GM23338 (cell line): ENCODE measurements around the gene COL6A1. TPM values are rescaled to one million over a fixed set of nuclear protein-coding genes. Genes with fewer than 3 reads are reported as not detected.

Experiments
- ATAC-seq: fragments of 200-7000 bp; cut with Tn5 transposase; 3 replicates; pipeline ENCODE4 v1.9.1; 2020
- DNase-seq: peaks from one replicate; pipeline ENCODE4 v3.0.0-alpha.2; 2015; ENCODE audit warnings: low spot score
- H2AFZ ChIP-seq: fragments of 200-600 bp; sonication (generic); 2 replicates; pipeline ENCODE4 v1.8.0; 2016; ENCODE audit warnings: antibody characterized with exemption, mild to moderate bottlenecking, moderate library complexity
- H3F3A ChIP-seq: fragments of 200-600 bp; sonication (generic); replicated peaks from 2 replicates; pipeline ENCODE4 v1.8.0; 2017; ENCODE audit warnings: antibody characterized with exemption, mixed run types, low read depth
- H3K27ac ChIP-seq: fragments of 200-600 bp; sonication (generic); 2 replicates; pipeline ENCODE4 v1.6.1; 2016; ENCODE audit warnings: low read depth
- H3K27me3 ChIP-seq: fragments of 200-600 bp; sonication (generic); 2 replicates; pipeline ENCODE4 v1.8.0; 2016; ENCODE audit warnings: mild to moderate bottlenecking, mixed run types, moderate library complexity; ENCODE audit not compliant: insufficient read depth
- H3K36me3 ChIP-seq: fragments of 200-600 bp; sonication (generic); 2 replicates; pipeline ENCODE4 v1.8.0; 2016; ENCODE audit warnings: mild to moderate bottlenecking; ENCODE audit not compliant: insufficient read depth
- H3K4me1 ChIP-seq: fragments of 200-600 bp; sonication (generic); 2 replicates; pipeline ENCODE4 v1.8.0; 2016; ENCODE audit warnings: mild to moderate bottlenecking, moderate library complexity; ENCODE audit not compliant: insufficient read depth
- H3K4me2 ChIP-seq: fragments of 200-600 bp; sonication (generic); 2 replicates; pipeline ENCODE4 v1.7.1; 2017; ENCODE audit warnings: mixed run types
- H3K4me3 ChIP-seq: fragments of 200-600 bp; sonication (generic); 2 replicates; pipeline ENCODE4 v1.6.1; 2016; ENCODE audit warnings: mixed run types
- H3K79me2 ChIP-seq: fragments of 200-600 bp; sonication (generic); replicated peaks from 2 replicates; pipeline ENCODE4 v1.8.0; 2017; ENCODE audit warnings: mild to moderate bottlenecking; ENCODE audit not compliant: insufficient read depth
- H3K9me2 ChIP-seq: fragments of 200-600 bp; sonication (generic); 2 replicates; pipeline ENCODE4 v1.8.0; 2017; ENCODE audit not compliant: insufficient read depth
- H4K20me1 ChIP-seq: fragments of 200-600 bp; sonication (generic); replicated peaks from 2 replicates; pipeline ENCODE4 v1.8.0; 2017; ENCODE audit warnings: mild to moderate bottlenecking; ENCODE audit not compliant: insufficient read depth
- H3K27ac Mint-ChIP-seq: 2 replicates; pipeline ENCODE4 v1.8.0; 2020; ENCODE audit warnings: inconsistent platforms, mild to moderate bottlenecking, moderate library complexity, mixed read lengths
- H3K27me3 Mint-ChIP-seq: 3 replicates; pipeline ENCODE4 v1.8.0; 2022; ENCODE audit warnings: low read depth, mild to moderate bottlenecking, moderate library complexity, mixed read lengths, inconsistent platforms; ENCODE audit not compliant: insufficient read depth, poor library complexity
- H3K36me3 Mint-ChIP-seq: 3 replicates; pipeline ENCODE4 v1.8.0; 2021; ENCODE audit warnings: low read depth, mild to moderate bottlenecking, inconsistent platforms, moderate library complexity, mixed read lengths
- H3K4me1 Mint-ChIP-seq: 3 replicates; pipeline ENCODE4 v1.8.0; 2020; ENCODE audit warnings: mild to moderate bottlenecking, inconsistent platforms, mixed read lengths
- H3K4me3 Mint-ChIP-seq: 3 replicates; pipeline ENCODE4 v1.8.0; 2021; ENCODE audit warnings: moderate library complexity, mild to moderate bottlenecking, inconsistent platforms, mixed read lengths
- H3K9me3 Mint-ChIP-seq: 3 replicates; pipeline ENCODE4 v1.8.0; 2020; ENCODE audit warnings: moderate library complexity, mild to moderate bottlenecking, inconsistent platforms, mixed read lengths
- CREB1 ChIP-seq: fragments of 250-450 bp; sonication (Bioruptor Pico); IDR thresholded peaks from 2 replicates; pipeline ENCODE4 v1.5.0; 2020; ENCODE audit warnings: low read depth, mild to moderate bottlenecking, moderate library complexity
- CTCF ChIP-seq, 2 experiments: fragments of 200-600 bp in 1 of 2; sonication (generic) in 1 of 2; conservative IDR thresholded peaks; 2 replicates each; pipeline versions ENCODE4 v1.5.1 to v1.6.1; 2016 to 2017; ENCODE audit warnings: antibody characterized with exemption in 2 of 2, low read depth in 2 of 2, mild to moderate bottlenecking in 2 of 2, moderate library complexity in 1 of 2
- ETS1 ChIP-seq: IDR thresholded peaks from 2 replicates; pipeline ENCODE4 v1.6.1; 2016; ENCODE audit warnings: antibody characterized with exemption
- EZH2 ChIP-seq: fragments of 200-600 bp; sonication (generic); IDR thresholded peaks from one replicate; pipeline ENCODE4 v1.8.0; 2017; ENCODE audit warnings: antibody characterized with exemption, mild to moderate bottlenecking, low read depth; ENCODE audit not compliant: unreplicated experiment
- EZH2phosphoT487 ChIP-seq: fragments of 200-600 bp; sonication (generic); IDR thresholded peaks from one replicate; pipeline ENCODE4 v1.8.1; 2018; ENCODE audit warnings: antibody characterized with exemption; ENCODE audit not compliant: unreplicated experiment
- JUNB ChIP-seq: IDR thresholded peaks from one replicate; pipeline ENCODE4 v1.6.1; 2016; ENCODE audit warnings: antibody characterized with exemption; ENCODE audit not compliant: unreplicated experiment
- NANOG ChIP-seq: IDR thresholded peaks from 2 replicates; pipeline ENCODE4 v1.6.1; 2016; ENCODE audit warnings: antibody characterized with exemption, borderline replicate concordance
- POLR2AphosphoS5 ChIP-seq: IDR thresholded peaks from 2 replicates; pipeline ENCODE4 v1.6.1; 2016; ENCODE audit warnings: antibody characterized with exemption, low read depth
- STAT1 ChIP-seq: IDR thresholded peaks from one replicate; pipeline ENCODE4 v1.6.1; 2016; ENCODE audit warnings: antibody characterized with exemption; ENCODE audit not compliant: unreplicated experiment
- ZNF114 ChIP-seq: fragments of 250-450 bp; sonication (Bioruptor Pico); IDR thresholded peaks from 2 replicates; pipeline ENCODE4 v1.5.0; 2020; ENCODE audit warnings: mild to moderate bottlenecking, moderate library complexity
- ZNF331 ChIP-seq: fragments of 250-450 bp; sonication (Bioruptor Pico); IDR thresholded peaks from 2 replicates; pipeline ENCODE4 v1.5.0; 2020; ENCODE audit warnings: low read depth, mild to moderate bottlenecking, moderate library complexity
- ZNF462 ChIP-seq: fragments of 250-450 bp; sonication (Bioruptor Pico); IDR thresholded peaks from 2 replicates; pipeline ENCODE4 v1.5.0; 2020; ENCODE audit warnings: mild to moderate bottlenecking, moderate library complexity
- polyA plus RNA-seq: library from polyadenylated mRNA; unstranded; fragments of >200 nt; fragmentation: Nextera tagmentation; extraction: Ambion mirVana; gene quantifications from 2 replicates; pipeline ENCODE4 v1.2.1, GENCODE V29; 2016
- total RNA-seq: library from RNA; depleted of rRNA; stranded (reverse); fragments of >200 nt; shearing (Covaris generic); gene quantifications from 2 replicates; pipeline ENCODE4 v1.2.3, GENCODE V29; 2014
- TF ChIP-seq, protein P1 (sequence below): IDR thresholded peaks from one replicate; pipeline ENCODE4 v1.6.1; 2018; ENCODE audit warnings: antibody characterized with exemption; ENCODE audit not compliant: unreplicated experiment

The COL6A1 gene
- total and polyA plus RNA-seq, 2 experiments from 2014 or later = 76.0 to 180 TPM

- H3K36me3 ChIP-seq = no peaks in the 10 kb centered on the region
- peaks cover 7% of the 10 kb centered on the region; the same call in 1 of the 3 replicates for H3K36me3 Mint-ChIP-seq
Measured at GRCh38 chr21:45990741-45991605, 9.4 kb downstream of the COL6A1 start.

More at GRCh38 chr21:45990741-45991605, 9.4 kb downstream of the COL6A1 start:
- Histone ChIP-seq H3K4me2 (no peak overlapping the region), H3K27ac (no peak overlapping the region), H3K4me3 (no peak overlapping the region), H3K27me3 (no peaks in the 10 kb centered on the region), H4K20me1 (no peaks in the 10 kb centered on the region), H3K4me1 (no peaks in the 10 kb centered on the region), H2AFZ (no peak overlapping the region), H3K9me2 (no peaks in the 10 kb centered on the region), H3K79me2 (no peaks in the 10 kb centered on the region), H3F3A (no peaks in the 10 kb centered on the region)
- no peak overlapping the region for H3K4me3 Mint-ChIP-seq
- TF ChIP-seq NANOG (no peak), CREB1 (CRISPR knock-in tag) (no peak), ZNF114 (CRISPR knock-in tag) (no peak), ZNF462 (no peak), ZNF331 (no peak), CTCF (conservative IDR thresholded peaks at IDR 0.05; ENCODE audit: low read depth in 2 of 2) (no peak), ETS1 (no peak), POLR2AphosphoS5 (no peak), EZH2phosphoT487 (no peak), STAT1 (no peak), EZH2 (no peak), JUNB (no peak)
- TF ChIP-seq, protein P1, sequence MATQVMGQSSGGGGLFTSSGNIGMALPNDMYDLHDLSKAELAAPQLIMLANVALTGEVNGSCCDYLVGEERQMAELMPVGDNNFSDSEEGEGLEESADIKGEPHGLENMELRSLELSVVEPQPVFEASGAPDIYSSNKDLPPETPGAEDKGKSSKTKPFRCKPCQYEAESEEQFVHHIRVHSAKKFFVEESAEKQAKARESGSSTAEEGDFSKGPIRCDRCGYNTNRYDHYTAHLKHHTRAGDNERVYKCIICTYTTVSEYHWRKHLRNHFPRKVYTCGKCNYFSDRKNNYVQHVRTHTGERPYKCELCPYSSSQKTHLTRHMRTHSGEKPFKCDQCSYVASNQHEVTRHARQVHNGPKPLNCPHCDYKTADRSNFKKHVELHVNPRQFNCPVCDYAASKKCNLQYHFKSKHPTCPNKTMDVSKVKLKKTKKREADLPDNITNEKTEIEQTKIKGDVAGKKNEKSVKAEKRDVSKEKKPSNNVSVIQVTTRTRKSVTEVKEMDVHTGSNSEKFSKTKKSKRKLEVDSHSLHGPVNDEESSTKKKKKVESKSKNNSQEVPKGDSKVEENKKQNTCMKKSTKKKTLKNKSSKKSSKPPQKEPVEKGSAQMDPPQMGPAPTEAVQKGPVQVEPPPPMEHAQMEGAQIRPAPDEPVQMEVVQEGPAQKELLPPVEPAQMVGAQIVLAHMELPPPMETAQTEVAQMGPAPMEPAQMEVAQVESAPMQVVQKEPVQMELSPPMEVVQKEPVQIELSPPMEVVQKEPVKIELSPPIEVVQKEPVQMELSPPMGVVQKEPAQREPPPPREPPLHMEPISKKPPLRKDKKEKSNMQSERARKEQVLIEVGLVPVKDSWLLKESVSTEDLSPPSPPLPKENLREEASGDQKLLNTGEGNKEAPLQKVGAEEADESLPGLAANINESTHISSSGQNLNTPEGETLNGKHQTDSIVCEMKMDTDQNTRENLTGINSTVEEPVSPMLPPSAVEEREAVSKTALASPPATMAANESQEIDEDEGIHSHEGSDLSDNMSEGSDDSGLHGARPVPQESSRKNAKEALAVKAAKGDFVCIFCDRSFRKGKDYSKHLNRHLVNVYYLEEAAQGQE = no peak
- DNase-seq (no peak), ATAC-seq (no peak)
- no peaks in the 10 kb centered on the region for H3K9me3 Mint-ChIP-seq
- H3K27ac Mint-ChIP-seq = no peak overlapping the region
- peaks cover 3% of the 10 kb centered on the region for H3K27me3 Mint-ChIP-seq
- H3K4me1 Mint-ChIP-seq = no peaks in the 10 kb centered on the region
